OCI-LY1 (cell line): ENCODE measurements around the gene ZNF521.

Experiments
- H2AFZ ChIP-seq: fragments of 200-600 bp; sonication (generic), shearing (Covaris generic); 2 replicates; pipeline ENCODE4 v1.6.0; 2014; ENCODE audit warnings: antibody characterized with exemption, mild to moderate bottlenecking, low read length
- H3F3A ChIP-seq: fragments of 200-600 bp; sonication (generic), shearing (Covaris generic); 2 replicates; pipeline ENCODE4 v1.6.0; 2014; ENCODE audit warnings: mild to moderate bottlenecking, antibody characterized with exemption, low read length, moderate library complexity; ENCODE audit not compliant: insufficient read depth
- H3K27ac ChIP-seq: fragments of 200-600 bp; sonication (generic); 2 replicates; pipeline ENCODE4 v1.5.1; 2014; ENCODE audit warnings: low read length, mixed run types, mild to moderate bottlenecking, low read depth; ENCODE audit not compliant: poor library complexity, severe bottlenecking
- H3K27me3 ChIP-seq: fragments of 200-600 bp; sonication (generic); 2 replicates; pipeline ENCODE4 v1.6.0; 2014; ENCODE audit warnings: antibody characterized with exemption, mild to moderate bottlenecking, low read length, moderate library complexity; ENCODE audit not compliant: insufficient read depth
- H3K36me3 ChIP-seq: fragments of 200-600 bp; sonication (generic); 2 replicates; pipeline ENCODE4 v1.6.1; 2014; ENCODE audit warnings: mild to moderate bottlenecking, antibody characterized with exemption, low read length, moderate library complexity, mixed read lengths; ENCODE audit not compliant: insufficient read depth
- H3K4me1 ChIP-seq: fragments of 200-600 bp; sonication (generic); 2 replicates; pipeline ENCODE4 v1.5.1; 2014; ENCODE audit warnings: mild to moderate bottlenecking, low read length, moderate library complexity; ENCODE audit not compliant: insufficient read depth, severe bottlenecking
- H3K4me2 ChIP-seq: fragments of 200-600 bp; sonication (generic), shearing (Covaris generic); 2 replicates; pipeline ENCODE4 v1.6.1; 2014; ENCODE audit warnings: low read length
- H3K4me3 ChIP-seq: fragments of 200-600 bp; sonication (generic); 2 replicates; pipeline ENCODE4 v1.5.1; 2014; ENCODE audit warnings: low read length, low read depth, mild to moderate bottlenecking, mixed read lengths; ENCODE audit not compliant: poor library complexity, severe bottlenecking
- H3K79me2 ChIP-seq: fragments of 200-600 bp; shearing (Covaris generic); 2 replicates; pipeline ENCODE4 v1.6.1; 2016; ENCODE audit warnings: mixed run types, low read length, mixed read lengths; ENCODE audit not compliant: insufficient read depth
- H3K9ac ChIP-seq: fragments of 200-600 bp; sonication (generic), shearing (Covaris generic); 2 replicates; pipeline ENCODE4 v1.6.1; 2014; ENCODE audit warnings: mild to moderate bottlenecking, low read length, mixed read lengths
- H3K9me2 ChIP-seq: fragments of 200-600 bp; sonication (generic), shearing (Covaris generic); 2 replicates; pipeline ENCODE4 v1.6.1; 2014; ENCODE audit warnings: low read depth, mild to moderate bottlenecking, low read length, mixed read lengths
- H3K9me3 ChIP-seq: fragments of 200-600 bp; shearing (Covaris generic); 2 replicates; pipeline ENCODE4 v1.6.1; 2014; ENCODE audit warnings: low read length, mixed read lengths
- H4K20me1 ChIP-seq: fragments of 200-600 bp; sonication (generic), shearing (Covaris generic); 2 replicates; pipeline ENCODE4 v1.6.0; 2016; ENCODE audit warnings: mild to moderate bottlenecking, low read length; ENCODE audit not compliant: insufficient read depth
- CTCF ChIP-seq: fragments of 200-600 bp; sonication (generic), shearing (Covaris generic); IDR thresholded peaks from 2 replicates; pipeline ENCODE4 v1.5.1; 2017; ENCODE audit warnings: mild to moderate bottlenecking, antibody characterized with exemption, low read length, moderate library complexity, mixed read lengths
- EZH2 ChIP-seq: fragments of 200-600 bp; sonication (generic), shearing (Covaris generic); IDR thresholded peaks from 2 replicates; pipeline ENCODE4 v1.8.0; 2017; ENCODE audit warnings: borderline replicate concordance, mixed run types, mild to moderate bottlenecking, antibody characterized with exemption, low read length, moderate library complexity, mixed read lengths

ZNF521 gene

GRCh38 chr18:25335676-25336075, 16.3 kb downstream of the ZNF521 start:
- Histone ChIP-seq H3K4me2 (no peak overlapping the region), H3K9me3 (no peaks in the 10 kb centered on the region)
- TF ChIP-seq EZH2: no peak
- no peak for TF ChIP-seq CTCF

GRCh38 chr18:25335062-25335461, 16.9 kb downstream of the ZNF521 start:
- H3K27ac ChIP-seq: no peak overlapping the region
- H3K4me1 ChIP-seq: no peaks in the 10 kb centered on the region
- no peak overlapping the region for H2AFZ ChIP-seq
- no peaks in the 10 kb centered on the region for H3K27me3 ChIP-seq
- no peak for TF ChIP-seq CTCF
- no peak for TF ChIP-seq EZH2
- no peaks in the 10 kb centered on the region; the same call in 1 of the 2 replicates for H3K36me3 ChIP-seq
- H3K79me2 ChIP-seq: no peaks in the 10 kb centered on the region
- no peak overlapping the region for H3K4me3 ChIP-seq
- no peaks in the 10 kb centered on the region for H3F3A ChIP-seq
- no peaks in the 10 kb centered on the region for H3K9me3 ChIP-seq
- no peak overlapping the region for H3K9ac ChIP-seq
- no peaks in the 10 kb centered on the region; the same call in 1 of the 2 replicates for H4K20me1 ChIP-seq
- H3K4me2 ChIP-seq: no peak overlapping the region
- H3K9me2 ChIP-seq: no peaks in the 10 kb centered on the region

More at GRCh38 chr18:25335676-25336075, 16.3 kb downstream of the ZNF521 start:
- Histone ChIP-seq H3K4me1 (no peaks in the 10 kb centered on the region), H4K20me1 (no peaks in the 10 kb centered on the region; the same call in 1 of the 2 replicates), H3K79me2 (no peaks in the 10 kb centered on the region), H3K4me3 (no peak overlapping the region), H3K27ac (no peak overlapping the region), H3F3A (no peaks in the 10 kb centered on the region), H3K27me3 (no peaks in the 10 kb centered on the region), H3K9me2 (no peaks in the 10 kb centered on the region), H3K36me3 (no peaks in the 10 kb centered on the region; the same call in 1 of the 2 replicates), H3K9ac (no peak overlapping the region), H2AFZ (no peak overlapping the region)

GRCh38 chr18:25334588-25334987, 17.4 kb downstream of the ZNF521 start:
- Histone ChIP-seq H3K9me2 (no peaks in the 10 kb centered on the region), H3K79me2 (no peaks in the 10 kb centered on the region), H3K27me3 (no peaks in the 10 kb centered on the region), H3K9me3 (no peaks in the 10 kb centered on the region), H3K4me1 (no peaks in the 10 kb centered on the region), H3K4me2 (no peak overlapping the region), H3K4me3 (no peak overlapping the region), H3K27ac (no peak overlapping the region), H3F3A (no peaks in the 10 kb centered on the region), H2AFZ (no peak overlapping the region), H3K36me3 (no peaks in the 10 kb centered on the region; the same call in 1 of the 2 replicates), H3K9ac (no peak overlapping the region), H4K20me1 (no peaks in the 10 kb centered on the region; the same call in 1 of the 2 replicates)
- no peak for TF ChIP-seq EZH2
- no peak for TF ChIP-seq CTCF
